IMR-90 (cell line): ENCODE data around the gene UBE2L3. TPM values are rescaled to one million over a fixed set of nuclear protein-coding genes. Genes with fewer than 3 reads are reported as not detected.

Experiments used
- ATAC-seq: fragments of 200-7000 bp; cut with Tn5 transposase; 2 replicates; pipeline ENCODE4 v1.9.1; 2020; ENCODE audit warnings: low read depth, mild to moderate bottlenecking, moderate library complexity
- BruUV-seq: library from RNA; stranded (reverse); fragments of 400-500 nt; replicated peaks from 2 replicates; lab custom pipeline; 2021; lab: Mats Ljungman, UMichigan
- CTCF ChIA-PET: fragments of 300-600 bp; formaldehyde crosslinking; extraction: SDS; loops from one replicate; lab custom pipeline; 2021; ENCODE audit warnings: antibody characterized with exemption; lab: Yijun Ruan, JAX
- POLR2A ChIA-PET: fragments of 300-600 bp; sonication (Branson Sonifier 250); formaldehyde crosslinking; loops from one replicate; lab custom pipeline; 2022; ENCODE audit warnings: antibody characterized with exemption; ENCODE audit not compliant: unreplicated experiment; lab: Charles Lee
- DNase-seq: peaks from one replicate; pipeline ENCODE4 v3.0.0; 2013
- H2AFZ ChIP-seq: replicated peaks from 2 replicates; pipeline ENCODE3; 2013; ENCODE audit warnings: low read length, mild to moderate bottlenecking; ENCODE audit not compliant: poor library complexity
- H2AK5ac ChIP-seq: 2 replicates; pipeline ENCODE4 v1.6.1; 2013; ENCODE audit warnings: low read depth, low read length, inconsistent platforms
- H2AK9ac ChIP-seq: replicated peaks from 2 replicates; pipeline ENCODE3; 2013; ENCODE audit warnings: mild to moderate bottlenecking, low read depth, low read length, moderate library complexity; ENCODE audit not compliant: poor library complexity
- H2BK120ac ChIP-seq: 2 replicates; pipeline ENCODE4 v1.6.1; 2013; ENCODE audit warnings: low read depth, low read length, inconsistent platforms
- H2BK15ac ChIP-seq: 3 replicates; pipeline ENCODE4 v1.6.1; 2013; ENCODE audit warnings: low read depth, low read length, inconsistent platforms
- H2BK20ac ChIP-seq: 2 replicates; pipeline ENCODE4 v1.6.1; 2013; ENCODE audit warnings: low read depth, mild to moderate bottlenecking, inconsistent platforms, low read length, moderate library complexity
- H2BK5ac ChIP-seq: 2 replicates; pipeline ENCODE4 v1.6.1; 2013; ENCODE audit warnings: mild to moderate bottlenecking, low read depth, low read length, inconsistent platforms; ENCODE audit not compliant: poor library complexity, severe bottlenecking
- H3K14ac ChIP-seq: replicated peaks from 2 replicates; pipeline ENCODE4 v1.6.1; 2013; ENCODE audit warnings: low read depth, low read length, inconsistent platforms
- H3K18ac ChIP-seq: 2 replicates; pipeline ENCODE4 v1.6.1; 2013; ENCODE audit warnings: low read depth, low read length, control low read depth
- H3K23ac ChIP-seq: 2 replicates; pipeline ENCODE4 v1.6.1; 2013; ENCODE audit warnings: low read depth, low read length, inconsistent platforms
- H3K27ac ChIP-seq: 2 replicates; pipeline ENCODE4 v1.5.1; 2013; ENCODE audit warnings: mild to moderate bottlenecking, control low read depth, low read length; ENCODE audit not compliant: insufficient read depth
- H3K27me3 ChIP-seq: 2 replicates; pipeline ENCODE4 v1.6.1; 2013; ENCODE audit warnings: low read length; ENCODE audit not compliant: control insufficient read depth, insufficient read depth
- H3K36me3 ChIP-seq: 2 replicates; pipeline ENCODE4 v1.6.1; 2013; ENCODE audit warnings: low read length, mixed read lengths; ENCODE audit not compliant: control insufficient read depth, insufficient read depth
- H3K4ac ChIP-seq: 2 replicates; pipeline ENCODE4 v1.6.1; 2013; ENCODE audit warnings: low read depth, low read length, inconsistent platforms
- H3K4me1 ChIP-seq: 2 replicates; pipeline ENCODE4 v1.6.1; 2013; ENCODE audit warnings: low read length, mixed read lengths; ENCODE audit not compliant: control insufficient read depth, insufficient read depth
- H3K4me2 ChIP-seq: 2 replicates; pipeline ENCODE4 v1.6.1; 2013; ENCODE audit warnings: low read depth, mild to moderate bottlenecking, control low read depth, low read length, moderate library complexity
- H3K4me3 ChIP-seq: 2 replicates; pipeline ENCODE4 v1.5.1; 2013; ENCODE audit warnings: low read depth, mild to moderate bottlenecking, control low read depth, low read length, moderate library complexity; ENCODE audit not compliant: insufficient read depth
- H3K56ac ChIP-seq: 2 replicates; pipeline ENCODE4 v1.6.1; 2013; ENCODE audit warnings: low read length, inconsistent platforms; ENCODE audit not compliant: insufficient read depth; ENCODE audit errors: extremely low read depth
- H3K79me1 ChIP-seq, 2 experiments: 2 replicates each; pipeline ENCODE4 v1.6.1; 2013; ENCODE audit warnings: low read length in 2 of 2, inconsistent platforms in 1 of 2, low read depth in 1 of 2
- H3K9ac ChIP-seq: 2 replicates; pipeline ENCODE4 v1.6.1; 2013; ENCODE audit warnings: low read depth, low read length, control low read depth
- H3K9me1 ChIP-seq: 2 replicates; pipeline ENCODE4 v1.6.1; 2013; ENCODE audit warnings: low read length, inconsistent platforms; ENCODE audit not compliant: insufficient read depth
- H3K9me3 ChIP-seq: 2 replicates; pipeline ENCODE4 v1.6.1; 2013; ENCODE audit warnings: low read length; ENCODE audit not compliant: control insufficient read depth, insufficient read depth
- H4K20me1 ChIP-seq: 2 replicates; pipeline ENCODE4 v1.6.1; 2013; ENCODE audit warnings: low read length, inconsistent platforms; ENCODE audit not compliant: insufficient read depth
- H4K5ac ChIP-seq: 2 replicates; pipeline ENCODE4 v1.6.1; 2013; ENCODE audit warnings: mild to moderate bottlenecking, low read depth, low read length, control low read depth
- H4K8ac ChIP-seq, 2 experiments: 2 replicates each; pipeline ENCODE4 v1.6.1; 2013; ENCODE audit warnings: low read depth in 2 of 2, low read length in 2 of 2, control low read depth in 1 of 2, inconsistent platforms in 1 of 2
- H4K91ac ChIP-seq: 2 replicates; pipeline ENCODE4 v1.6.1; 2013; ENCODE audit warnings: low read depth, low read length, inconsistent platforms; ENCODE audit not compliant: insufficient read depth
- BHLHE40 ChIP-seq: fragments of 150-350 bp; IDR thresholded peaks from 2 replicates; pipeline ENCODE4 v1.6.1; 2016; ENCODE audit warnings: mild to moderate bottlenecking, low read depth, low read length
- CEBPB ChIP-seq: IDR thresholded peaks from 2 replicates; pipeline ENCODE4 v1.6.1; 2012; ENCODE audit warnings: low read depth, low read length, improper control_type of control experiment
- CHD1 ChIP-seq: IDR thresholded peaks from 2 replicates; pipeline ENCODE4 v1.6.1; 2012; ENCODE audit warnings: low read depth, low read length, improper control_type of control experiment
- CTCF ChIP-seq: conservative IDR thresholded peaks from 2 replicates; pipeline ENCODE4 v1.5.1; 2012; ENCODE audit warnings: mild to moderate bottlenecking, low read depth, low read length, improper control_type of control experiment
- ELK1 ChIP-seq: fragments of 150-350 bp; IDR thresholded peaks from 2 replicates; pipeline ENCODE4 v1.6.1; 2016; ENCODE audit warnings: low read depth, mild to moderate bottlenecking, low read length, moderate library complexity, borderline replicate concordance
- FOS ChIP-seq: fragments of 150-350 bp; IDR thresholded peaks from 2 replicates; pipeline ENCODE4 v1.6.1; 2016; ENCODE audit warnings: low read depth, low read length
- MAFK ChIP-seq: IDR thresholded peaks from 2 replicates; pipeline ENCODE4 v1.6.1; 2012; ENCODE audit warnings: low read depth, low read length, improper control_type of control experiment
- MAZ ChIP-seq: IDR thresholded peaks from 2 replicates; pipeline ENCODE4 v1.6.1; 2012; ENCODE audit warnings: low read depth, mild to moderate bottlenecking, low read length, improper control_type of control experiment, moderate library complexity, borderline replicate concordance
- MXI1 ChIP-seq: IDR thresholded peaks from 2 replicates; pipeline ENCODE4 v1.6.1; 2012; ENCODE audit warnings: low read depth, mild to moderate bottlenecking, low read length, moderate library complexity, borderline replicate concordance
- NFE2L2 ChIP-seq: fragments of 150-350 bp; IDR thresholded peaks from 2 replicates; pipeline ENCODE4 v1.6.1; 2016; ENCODE audit warnings: low read depth, mild to moderate bottlenecking, low read length
- POLR2A ChIP-seq: IDR thresholded peaks from 2 replicates; pipeline ENCODE4 v1.6.1; 2012; ENCODE audit warnings: mild to moderate bottlenecking, low read depth, low read length
- RAD21 ChIP-seq: IDR thresholded peaks from 2 replicates; pipeline ENCODE4 v1.6.1; 2012; ENCODE audit warnings: low read length, improper control_type of control experiment
- RCOR1 ChIP-seq: IDR thresholded peaks from 2 replicates; pipeline ENCODE4 v1.6.1; 2012; ENCODE audit warnings: mild to moderate bottlenecking, low read length, improper control_type of control experiment; ENCODE audit not compliant: insufficient replicate concordance
- RFX5 ChIP-seq: IDR thresholded peaks from 2 replicates; pipeline ENCODE4 v1.8.0; 2012; ENCODE audit warnings: low read depth, mild to moderate bottlenecking, low read length, moderate library complexity
- SMC3 ChIP-seq: fragments of 150-350 bp; IDR thresholded peaks from 2 replicates; pipeline ENCODE4 v1.6.1; 2016; ENCODE audit warnings: low read depth, mild to moderate bottlenecking, antibody characterized with exemption, low read length, moderate library complexity
- USF2 ChIP-seq: fragments of 150-350 bp; IDR thresholded peaks from 2 replicates; pipeline ENCODE4 v1.6.1; 2017; ENCODE audit warnings: mild to moderate bottlenecking, antibody characterized with exemption, low read length, low read depth
- WGBS, 2 experiments: methylation state at CpG; one replicate each; pipeline versions ENCODE4 v1.1.5 to v1.1.7; 2013; ENCODE audit warnings: missing lambda C conversion rate in 2 of 2; ENCODE audit not compliant: insufficient read length in 1 of 2; ENCODE audit errors: extremely low coverage in 2 of 2; 5-methylcytosine and 5-hydroxymethylcytosine counted together
- dilution Hi-C: fragments of 300-500 bp; cut with HindIII; formaldehyde crosslinking; loops from one replicate; pipeline ENCODE4 v1.14.3; 2018; ENCODE audit warnings: low sequenced_read_pairs; ENCODE audit not compliant: unreplicated experiment
- in situ Hi-C: fragments of 300-500 bp; cut with MboI; formaldehyde crosslinking; loops from 3 replicates; pipeline ENCODE4 v1.14.3; 2019; ENCODE audit warnings: low sequenced_read_pairs, inconsistent platforms, mixed read lengths
- intact Hi-C: fragments of 100-400 bp; cut with micrococcal nuclease; formaldehyde crosslinking; loops from 2 replicates; pipeline ENCODE4 v1.10.0; 2022
- polyA plus RNA-seq, 3 experiments: library from polyadenylated mRNA; depleted of rRNA; stranded (reverse); fragments of >200 nt; gene quantifications; 2 replicates each; pipeline ENCODE4 v1.2.3, GENCODE V29; 2012; ENCODE audit warnings: low replicate concordance in 1 of 3
- total RNA-seq: library from RNA; depleted of rRNA; stranded (reverse); fragments of >200 nt; gene quantifications from 2 replicates; pipeline ENCODE4 v1.2.3, GENCODE V29; 2012

The UBE2L3 gene
- total and polyA plus RNA-seq, 2 of the 4 experiments (the other 2 are of a cell fraction): 29.0 to 72.9 TPM

DNA sequence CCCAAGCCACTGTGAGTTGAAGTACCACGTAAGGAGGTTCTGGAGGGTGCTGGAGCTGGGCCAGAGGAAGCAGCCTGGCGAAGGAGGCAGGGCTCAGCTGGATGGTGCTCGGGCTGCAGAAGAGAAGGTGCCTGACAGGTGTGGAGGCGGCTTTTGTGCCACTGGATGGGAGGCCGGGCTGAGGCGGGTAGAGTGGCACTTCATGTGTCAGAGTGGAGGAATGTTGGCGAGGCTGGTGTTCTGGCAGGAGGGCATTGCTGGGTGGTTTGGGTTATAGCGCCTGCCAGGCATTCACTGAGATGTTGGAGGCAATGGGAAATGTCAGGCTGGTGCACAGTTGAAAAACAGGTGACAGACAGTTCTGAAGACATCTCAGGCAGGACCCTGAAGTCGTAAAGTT, 24.2 kb downstream of the UBE2L3 start:
- H3K4ac ChIP-seq: no peak overlapping the region
- no peak overlapping the region for H4K8ac ChIP-seq
- peaks cover 14 to 77% of the 10 kb centered on the region in 2 experiments; a peak in 3 of 4 replicates for H3K79me1 ChIP-seq
- no peak overlapping the region for H3K14ac ChIP-seq
- H3K9me3 ChIP-seq: no peaks in the 10 kb centered on the region
- no peak overlapping the region for H3K23ac ChIP-seq
- no peak overlapping the region for H2BK20ac ChIP-seq
- no TSS peak for BruUV-seq
- no peak overlapping the region for H3K4me3 ChIP-seq
- H3K27ac ChIP-seq: no peak overlapping the region
- peaks cover 33% of the 10 kb centered on the region for H3K36me3 ChIP-seq
- CTCF ChIA-PET: no interaction called here
- intact Hi-C loops (no loop called here), dilution Hi-C loops (no loop called here), in situ Hi-C loops (no loop called here)
- no peak overlapping the region for H4K5ac ChIP-seq
- no peak overlapping the region for H2BK15ac ChIP-seq
- H2AFZ ChIP-seq: no peak overlapping the region
- H4K20me1 ChIP-seq: peaks cover 96% of the 10 kb centered on the region
- no peak overlapping the region for H2BK120ac ChIP-seq
- H3K56ac ChIP-seq: no peak overlapping the region
- peaks cover 40% of the 10 kb centered on the region for H3K9me1 ChIP-seq
- TF ChIP-seq RFX5: no peak
- no peak for TF ChIP-seq MAFK
- TF ChIP-seq USF2: no peak
- TF ChIP-seq ELK1: no peak
- TF ChIP-seq RCOR1: no peak
- no peak for TF ChIP-seq POLR2A
- no peak for TF ChIP-seq NFE2L2
- no peak for TF ChIP-seq SMC3
- TF ChIP-seq CEBPB: no peak
- TF ChIP-seq MAZ: no peak
- TF ChIP-seq FOS: no peak
- no peak for TF ChIP-seq RAD21
- TF ChIP-seq BHLHE40: no peak
- TF ChIP-seq CTCF: no peak
- TF ChIP-seq CHD1: no peak
- TF ChIP-seq MXI1: no peak
- no peak overlapping the region for H4K91ac ChIP-seq
- ATAC-seq: no peak
- H2AK9ac ChIP-seq: no peak overlapping the region
- POLR2A ChIA-PET: no interaction called here
- H3K4me2 ChIP-seq: no peak overlapping the region
- H3K27me3 ChIP-seq: no peaks in the 10 kb centered on the region
- H3K18ac ChIP-seq: no peak overlapping the region
- H2BK5ac ChIP-seq: no peak overlapping the region
- no peak for DNase-seq
- no peak overlapping the region for H3K9ac ChIP-seq
- WGBS, 2 experiments: 92% methylated on average over 4 of the region's 9 CpGs; no CpG with 5 or more reads in 1 of the 2 experiments
- peaks cover 22% of the 10 kb centered on the region for H3K4me1 ChIP-seq
- H2AK5ac ChIP-seq: no peak overlapping the region
